H9 (cell line): ENCODE measurements around the gene KCTD19. TPM values are rescaled to one million over a fixed set of nuclear protein-coding genes. Genes with fewer than 3 reads are reported as not detected.

Experiments
- DNase-seq: peaks from one replicate; pipeline ENCODE4 v3.0.0-alpha.2; 2017
- H2AFZ ChIP-seq: one replicate; pipeline ENCODE4 v1.6.1; 2013; ENCODE audit warnings: mild to moderate bottlenecking, low read length, control low read depth, moderate library complexity
- H2AK5ac ChIP-seq: 2 replicates; pipeline ENCODE4 v1.6.1; 2013; ENCODE audit warnings: low read length, control low read depth, mixed read lengths; ENCODE audit not compliant: insufficient read length
- H2BK120ac ChIP-seq: one replicate; pipeline ENCODE4 v1.6.1; 2013; ENCODE audit warnings: low read depth, mild to moderate bottlenecking, low read length, control low read depth, inconsistent platforms; ENCODE audit not compliant: poor library complexity, severe bottlenecking
- H2BK12ac ChIP-seq: 2 replicates; pipeline ENCODE4 v1.6.1; 2013; ENCODE audit warnings: low read length, control low read depth, mixed read lengths, low read depth; ENCODE audit not compliant: insufficient read length
- H2BK15ac ChIP-seq: 2 replicates; pipeline ENCODE4 v1.6.1; 2013; ENCODE audit warnings: low read depth, low read length, control low read depth
- H2BK20ac ChIP-seq: one replicate; pipeline ENCODE4 v1.6.1; 2013; ENCODE audit warnings: low read depth, mild to moderate bottlenecking, low read length, control low read depth, inconsistent platforms; ENCODE audit not compliant: poor library complexity, severe bottlenecking
- H2BK5ac ChIP-seq: 2 replicates; pipeline ENCODE4 v1.6.1; 2013; ENCODE audit warnings: low read length, control low read depth, mixed read lengths; ENCODE audit not compliant: insufficient read length
- H3K14ac ChIP-seq: 2 replicates; pipeline ENCODE4 v1.6.1; 2013; ENCODE audit warnings: low read length, control low read depth; ENCODE audit not compliant: insufficient read depth
- H3K18ac ChIP-seq: 2 replicates; pipeline ENCODE4 v1.6.1; 2013; ENCODE audit warnings: low read depth, mild to moderate bottlenecking, mixed read lengths, low read length, control low read depth; ENCODE audit not compliant: insufficient read length
- H3K23ac ChIP-seq: 2 replicates; pipeline ENCODE4 v1.6.1; 2013; ENCODE audit warnings: low read length, control low read depth, mixed read lengths, low read depth; ENCODE audit not compliant: insufficient read length
- H3K23me2 ChIP-seq: 2 replicates; pipeline ENCODE4 v1.6.1; 2013; ENCODE audit warnings: low read depth, mild to moderate bottlenecking, mixed read lengths, low read length, control low read depth; ENCODE audit not compliant: insufficient read length, poor library complexity, severe bottlenecking
- H3K27ac ChIP-seq: 2 replicates; pipeline ENCODE4 v1.5.1; 2013; ENCODE audit warnings: low read length, control low read depth, mixed read lengths, low read depth; ENCODE audit not compliant: insufficient read length
- H3K27me3 ChIP-seq: 2 replicates; pipeline ENCODE4 v1.6.1; 2013; ENCODE audit warnings: low read length, control low read depth, inconsistent platforms; ENCODE audit not compliant: insufficient read depth
- H3K4ac ChIP-seq: 2 replicates; pipeline ENCODE4 v1.6.1; 2013; ENCODE audit warnings: low read depth, mild to moderate bottlenecking, control low read depth, inconsistent platforms, low read length, moderate library complexity
- H3K4me1 ChIP-seq: 2 replicates; pipeline ENCODE4 v1.6.1; 2013; ENCODE audit warnings: low read length, control low read depth, inconsistent platforms; ENCODE audit not compliant: insufficient read depth
- H3K4me2 ChIP-seq: 2 replicates; pipeline ENCODE4 v1.6.1; 2013; ENCODE audit warnings: low read length, control low read depth, mixed read lengths; ENCODE audit not compliant: insufficient read length, insufficient read depth
- H3K56ac ChIP-seq: 2 replicates; pipeline ENCODE4 v1.6.1; 2013; ENCODE audit warnings: low read depth, mild to moderate bottlenecking, mixed read lengths, low read length, control low read depth; ENCODE audit not compliant: insufficient read length
- H3K79me1 ChIP-seq: 2 replicates; pipeline ENCODE4 v1.6.1; 2013; ENCODE audit warnings: low read depth, mild to moderate bottlenecking, moderate library complexity, low read length, control low read depth, inconsistent platforms; ENCODE audit not compliant: insufficient read depth, poor library complexity, severe bottlenecking
- H3K79me2 ChIP-seq: 2 replicates; pipeline ENCODE4 v1.6.1; 2013; ENCODE audit warnings: low read length, control low read depth, inconsistent platforms; ENCODE audit not compliant: insufficient read depth
- H3K9ac ChIP-seq: 2 replicates; pipeline ENCODE4 v1.6.1; 2013; ENCODE audit warnings: low read length, control low read depth, mixed read lengths; ENCODE audit not compliant: insufficient read length; ENCODE audit errors: extremely low read depth
- H3K9me3 ChIP-seq: one replicate; pipeline ENCODE4 v1.6.1; 2013; ENCODE audit warnings: low read depth, low read length, inconsistent platforms; ENCODE audit not compliant: control insufficient read depth
- H3T11ph ChIP-seq: one replicate; pipeline ENCODE4 v1.6.1; 2013; ENCODE audit warnings: mild to moderate bottlenecking, low read length, control low read depth, inconsistent platforms
- H4K20me1 ChIP-seq: one replicate; pipeline ENCODE4 v1.6.1; 2013; ENCODE audit not compliant: control insufficient read depth, insufficient read length, insufficient read depth
- H4K5ac ChIP-seq: 2 replicates; pipeline ENCODE4 v1.6.1; 2013; ENCODE audit warnings: low read depth, mild to moderate bottlenecking, mixed read lengths, low read length, control low read depth; ENCODE audit not compliant: insufficient read length
- H4K8ac ChIP-seq: replicated peaks from 2 replicates; pipeline ENCODE4 v1.6.1; 2013; ENCODE audit warnings: low read length, control low read depth, mixed read lengths, low read depth; ENCODE audit not compliant: insufficient read length
- H4K91ac ChIP-seq: 2 replicates; pipeline ENCODE4 v1.6.1; 2013; ENCODE audit warnings: low read depth, mild to moderate bottlenecking, moderate library complexity, mixed read lengths, low read length, control low read depth; ENCODE audit not compliant: insufficient read length
- H3K27ac Mint-ChIP-seq, 3 experiments: 2 replicates in 2 of 3; 3 replicates in 1 of 3; pipeline ENCODE4 v1.8.0; 2020 to 2021; ENCODE audit warnings: mixed read lengths in 3 of 3, mild to moderate bottlenecking in 1 of 3, moderate library complexity in 1 of 3
- H3K27me3 Mint-ChIP-seq: 2 replicates; pipeline ENCODE4 v1.8.0; 2021; ENCODE audit warnings: low read depth, mild to moderate bottlenecking, moderate library complexity, mixed read lengths
- H3K36me3 Mint-ChIP-seq, 3 experiments: 2 replicates in 2 of 3; 3 replicates in 1 of 3; pipeline ENCODE4 v1.8.0; 2020 to 2021; ENCODE audit warnings: low read depth in 3 of 3, mixed read lengths in 3 of 3; ENCODE audit not compliant: insufficient read depth in 1 of 3
- H3K4me1 Mint-ChIP-seq, 2 experiments: 2 replicates each; pipeline ENCODE4 v1.8.0; 2020; ENCODE audit warnings: mixed read lengths in 2 of 2
- H3K4me3 Mint-ChIP-seq, 2 experiments: 2 replicates in 1 of 2; 3 replicates in 1 of 2; pipeline ENCODE4 v1.8.0; 2020 to 2021; ENCODE audit warnings: mild to moderate bottlenecking in 2 of 2, mixed read lengths in 2 of 2, moderate library complexity in 1 of 2
- H3K9me3 Mint-ChIP-seq, 2 experiments: 2 replicates in 1 of 2; 3 replicates in 1 of 2; pipeline ENCODE4 v1.8.0; 2020; ENCODE audit warnings: mild to moderate bottlenecking in 2 of 2, mixed read lengths in 2 of 2, moderate library complexity in 1 of 2
- WGBS: extraction: QIAGEN DNeasy Blood & Tissue Kit; methylation state at CpG from one replicate; pipeline ENCODE4 v1.1.7; 2013; ENCODE audit warnings: missing lambda C conversion rate, low lambda C conversion rate, mixed read lengths; ENCODE audit not compliant: insufficient read length; ENCODE audit errors: extremely low coverage; 5-methylcytosine and 5-hydroxymethylcytosine counted together
- total RNA-seq: library from RNA; stranded (reverse); gene quantifications from 2 replicates; pipeline ENCODE4 v1.2.1, GENCODE V29; 2021
- TF ChIP-seq, protein P1 (sequence below): fragments of 200-600 bp; sonication (generic); conservative IDR thresholded peaks from 3 replicates; pipeline ENCODE4 v1.8.0; 2021; ENCODE audit warnings: antibody characterized with exemption, mild to moderate bottlenecking

KCTD19 gene
- total RNA-seq, 1 experiment from 2014 or later = 0.13 TPM

- Mint-ChIP-seq H3K9me3 (no peaks in the 10 kb centered on the region), H3K4me3 (no peak overlapping the region), H3K27ac (no peak overlapping the region; a peak in 1 of 7 replicates), H3K4me1 (no peaks in the 10 kb centered on the region), H3K27me3 (peaks cover under 1% of the 10 kb centered on the region), H3K36me3 (peaks cover 0 to 21% (median 0%) of the 10 kb centered on the region in 3 experiments; a peak in 4 of 7 replicates)
- Histone ChIP-seq H3K56ac (no peak overlapping the region), H3K4me1 (no peaks in the 10 kb centered on the region), H3K9me3 (no peaks in the 10 kb centered on the region), H3K23me2 (no peaks in the 10 kb centered on the region), H3T11ph (no peak overlapping the region), H2BK20ac (no peak overlapping the region), H4K20me1 (no peaks in the 10 kb centered on the region), H2BK15ac (no peak overlapping the region), H4K5ac (no peak overlapping the region), H3K27ac (no peak overlapping the region), H2AK5ac (no peak overlapping the region), H2BK120ac (no peak overlapping the region), H4K91ac (no peak overlapping the region), H3K18ac (no peak overlapping the region), H4K8ac (no peak overlapping the region), H3K79me2 (no peaks in the 10 kb centered on the region), H3K27me3 (no peaks in the 10 kb centered on the region), H3K9ac (no peak overlapping the region), H3K14ac (no peak overlapping the region), H2AFZ (no peak overlapping the region), H3K4me2 (no peak overlapping the region), H3K23ac (no peak overlapping the region), H3K79me1 (no peaks in the 10 kb centered on the region), H2BK5ac (no peak overlapping the region), H2BK12ac (no peak overlapping the region), H3K4ac (no peak overlapping the region)
- TF ChIP-seq, protein P1, sequence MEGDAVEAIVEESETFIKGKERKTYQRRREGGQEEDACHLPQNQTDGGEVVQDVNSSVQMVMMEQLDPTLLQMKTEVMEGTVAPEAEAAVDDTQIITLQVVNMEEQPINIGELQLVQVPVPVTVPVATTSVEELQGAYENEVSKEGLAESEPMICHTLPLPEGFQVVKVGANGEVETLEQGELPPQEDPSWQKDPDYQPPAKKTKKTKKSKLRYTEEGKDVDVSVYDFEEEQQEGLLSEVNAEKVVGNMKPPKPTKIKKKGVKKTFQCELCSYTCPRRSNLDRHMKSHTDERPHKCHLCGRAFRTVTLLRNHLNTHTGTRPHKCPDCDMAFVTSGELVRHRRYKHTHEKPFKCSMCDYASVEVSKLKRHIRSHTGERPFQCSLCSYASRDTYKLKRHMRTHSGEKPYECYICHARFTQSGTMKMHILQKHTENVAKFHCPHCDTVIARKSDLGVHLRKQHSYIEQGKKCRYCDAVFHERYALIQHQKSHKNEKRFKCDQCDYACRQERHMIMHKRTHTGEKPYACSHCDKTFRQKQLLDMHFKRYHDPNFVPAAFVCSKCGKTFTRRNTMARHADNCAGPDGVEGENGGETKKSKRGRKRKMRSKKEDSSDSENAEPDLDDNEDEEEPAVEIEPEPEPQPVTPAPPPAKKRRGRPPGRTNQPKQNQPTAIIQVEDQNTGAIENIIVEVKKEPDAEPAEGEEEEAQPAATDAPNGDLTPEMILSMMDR = no peak
- WGBS = no CpG with 5 or more reads among the region's 4 CpGs
- no peak for DNase-seq
Observed at GRCh38 chr16:67257486-67258160, 68.9 kb downstream of the KCTD19 start.
